GM23338 (cell line): Measurements from ENCODE around the gene ST8SIA6. TPM values are rescaled to one million over a fixed set of nuclear protein-coding genes. Genes with fewer than 3 reads are reported as not detected.

Experiments
- ATAC-seq: fragments of 200-7000 bp; cut with Tn5 transposase; 3 replicates; pipeline ENCODE4 v1.9.1; 2020
- DNase-seq: peaks from one replicate; pipeline ENCODE4 v3.0.0-alpha.2; 2015; ENCODE audit warnings: low spot score
- H2AFZ ChIP-seq: fragments of 200-600 bp; sonication (generic); 2 replicates; pipeline ENCODE4 v1.8.0; 2016; ENCODE audit warnings: antibody characterized with exemption, mild to moderate bottlenecking, moderate library complexity
- H3F3A ChIP-seq: fragments of 200-600 bp; sonication (generic); replicated peaks from 2 replicates; pipeline ENCODE4 v1.8.0; 2017; ENCODE audit warnings: antibody characterized with exemption, mixed run types, low read depth
- H3K27ac ChIP-seq: fragments of 200-600 bp; sonication (generic); 2 replicates; pipeline ENCODE4 v1.6.1; 2016; ENCODE audit warnings: low read depth
- H3K27me3 ChIP-seq: fragments of 200-600 bp; sonication (generic); 2 replicates; pipeline ENCODE4 v1.8.0; 2016; ENCODE audit warnings: mild to moderate bottlenecking, mixed run types, moderate library complexity; ENCODE audit not compliant: insufficient read depth
- H3K36me3 ChIP-seq: fragments of 200-600 bp; sonication (generic); 2 replicates; pipeline ENCODE4 v1.8.0; 2016; ENCODE audit warnings: mild to moderate bottlenecking; ENCODE audit not compliant: insufficient read depth
- H3K4me1 ChIP-seq: fragments of 200-600 bp; sonication (generic); 2 replicates; pipeline ENCODE4 v1.8.0; 2016; ENCODE audit warnings: mild to moderate bottlenecking, moderate library complexity; ENCODE audit not compliant: insufficient read depth
- H3K4me2 ChIP-seq: fragments of 200-600 bp; sonication (generic); 2 replicates; pipeline ENCODE4 v1.7.1; 2017; ENCODE audit warnings: mixed run types
- H3K4me3 ChIP-seq: fragments of 200-600 bp; sonication (generic); 2 replicates; pipeline ENCODE4 v1.6.1; 2016; ENCODE audit warnings: mixed run types
- H3K79me2 ChIP-seq: fragments of 200-600 bp; sonication (generic); replicated peaks from 2 replicates; pipeline ENCODE4 v1.8.0; 2017; ENCODE audit warnings: mild to moderate bottlenecking; ENCODE audit not compliant: insufficient read depth
- H3K9me2 ChIP-seq: fragments of 200-600 bp; sonication (generic); 2 replicates; pipeline ENCODE4 v1.8.0; 2017; ENCODE audit not compliant: insufficient read depth
- H4K20me1 ChIP-seq: fragments of 200-600 bp; sonication (generic); replicated peaks from 2 replicates; pipeline ENCODE4 v1.8.0; 2017; ENCODE audit warnings: mild to moderate bottlenecking; ENCODE audit not compliant: insufficient read depth
- H3K27ac Mint-ChIP-seq: 2 replicates; pipeline ENCODE4 v1.8.0; 2020; ENCODE audit warnings: inconsistent platforms, mild to moderate bottlenecking, moderate library complexity, mixed read lengths
- H3K27me3 Mint-ChIP-seq: 3 replicates; pipeline ENCODE4 v1.8.0; 2022; ENCODE audit warnings: low read depth, mild to moderate bottlenecking, moderate library complexity, mixed read lengths, inconsistent platforms; ENCODE audit not compliant: insufficient read depth, poor library complexity
- H3K36me3 Mint-ChIP-seq: 3 replicates; pipeline ENCODE4 v1.8.0; 2021; ENCODE audit warnings: low read depth, mild to moderate bottlenecking, inconsistent platforms, moderate library complexity, mixed read lengths
- H3K4me1 Mint-ChIP-seq: 3 replicates; pipeline ENCODE4 v1.8.0; 2020; ENCODE audit warnings: mild to moderate bottlenecking, inconsistent platforms, mixed read lengths
- H3K4me3 Mint-ChIP-seq: 3 replicates; pipeline ENCODE4 v1.8.0; 2021; ENCODE audit warnings: moderate library complexity, mild to moderate bottlenecking, inconsistent platforms, mixed read lengths
- H3K9me3 Mint-ChIP-seq: 3 replicates; pipeline ENCODE4 v1.8.0; 2020; ENCODE audit warnings: moderate library complexity, mild to moderate bottlenecking, inconsistent platforms, mixed read lengths
- CREB1 ChIP-seq: fragments of 250-450 bp; sonication (Bioruptor Pico); IDR thresholded peaks from 2 replicates; pipeline ENCODE4 v1.5.0; 2020; ENCODE audit warnings: low read depth, mild to moderate bottlenecking, moderate library complexity
- EZH2phosphoT487 ChIP-seq: fragments of 200-600 bp; sonication (generic); IDR thresholded peaks from one replicate; pipeline ENCODE4 v1.8.1; 2018; ENCODE audit warnings: antibody characterized with exemption; ENCODE audit not compliant: unreplicated experiment
- JUNB ChIP-seq: IDR thresholded peaks from one replicate; pipeline ENCODE4 v1.6.1; 2016; ENCODE audit warnings: antibody characterized with exemption; ENCODE audit not compliant: unreplicated experiment
- NANOG ChIP-seq: IDR thresholded peaks from 2 replicates; pipeline ENCODE4 v1.6.1; 2016; ENCODE audit warnings: antibody characterized with exemption, borderline replicate concordance
- POLR2AphosphoS5 ChIP-seq: IDR thresholded peaks from 2 replicates; pipeline ENCODE4 v1.6.1; 2016; ENCODE audit warnings: antibody characterized with exemption, low read depth
- ZNF114 ChIP-seq: fragments of 250-450 bp; sonication (Bioruptor Pico); IDR thresholded peaks from 2 replicates; pipeline ENCODE4 v1.5.0; 2020; ENCODE audit warnings: mild to moderate bottlenecking, moderate library complexity
- ZNF331 ChIP-seq: fragments of 250-450 bp; sonication (Bioruptor Pico); IDR thresholded peaks from 2 replicates; pipeline ENCODE4 v1.5.0; 2020; ENCODE audit warnings: low read depth, mild to moderate bottlenecking, moderate library complexity
- polyA plus RNA-seq: library from polyadenylated mRNA; unstranded; fragments of >200 nt; fragmentation: Nextera tagmentation; extraction: Ambion mirVana; gene quantifications from 2 replicates; pipeline ENCODE4 v1.2.1, GENCODE V29; 2016
- total RNA-seq: library from RNA; depleted of rRNA; stranded (reverse); fragments of >200 nt; shearing (Covaris generic); gene quantifications from 2 replicates; pipeline ENCODE4 v1.2.3, GENCODE V29; 2014
- TF ChIP-seq, protein P1 (sequence below): fragments of 250-450 bp; sonication (Bioruptor Pico); IDR thresholded peaks from 2 replicates; pipeline ENCODE4 v1.5.0; 2020; ENCODE audit warnings: mild to moderate bottlenecking, moderate library complexity
- TF ChIP-seq, protein P2 (sequence below): IDR thresholded peaks from 2 replicates; pipeline ENCODE4 v1.6.1; 2016; ENCODE audit warnings: antibody characterized with exemption
- TF ChIP-seq, protein P3 (sequence below), 2 experiments: fragments of 200-600 bp in 1 of 2; sonication (generic) in 1 of 2; conservative IDR thresholded peaks; 2 replicates each; pipeline versions ENCODE4 v1.5.1 to v1.6.1; 2016 to 2017; ENCODE audit warnings: antibody characterized with exemption in 2 of 2, low read depth in 2 of 2, mild to moderate bottlenecking in 2 of 2, moderate library complexity in 1 of 2

ST8SIA6 gene
- total and polyA plus RNA-seq, 2 experiments from 2014 or later, result 1.6 to 2.3 TPM

- TF ChIP-seq POLR2AphosphoS5, result no peak
- TF ChIP-seq CREB1 (CRISPR knock-in tag), result no peak
- TF ChIP-seq ZNF114 (CRISPR knock-in tag), result no peak
Measured at GRCh38 chr10:17396004-17396403, 58.4 kb downstream of the ST8SIA6 start (continued).

- DNase-seq (no peak), ATAC-seq (no peak)
- Histone ChIP-seq H3K36me3 (no peaks in the 10 kb centered on the region), H3K4me1 (no peaks in the 10 kb centered on the region), H3K4me2 (no peak overlapping the region), H3K4me3 (no peak overlapping the region), H3K9me2 (no peaks in the 10 kb centered on the region), H3K79me2 (no peaks in the 10 kb centered on the region), H3K27ac (no peak overlapping the region), H3F3A (no peaks in the 10 kb centered on the region), H4K20me1 (no peaks in the 10 kb centered on the region), H2AFZ (no peak overlapping the region), H3K27me3 (no peaks in the 10 kb centered on the region)
- H3K4me3 Mint-ChIP-seq, result no peak overlapping the region
- H3K36me3 Mint-ChIP-seq, result no peaks in the 10 kb centered on the region
- H3K27me3 Mint-ChIP-seq, result peaks cover 1% of the 10 kb centered on the region
- no peaks in the 10 kb centered on the region; the same call in 2 of the 3 replicates for H3K9me3 Mint-ChIP-seq
- no peak overlapping the region for H3K27ac Mint-ChIP-seq
- H3K4me1 Mint-ChIP-seq, result no peaks in the 10 kb centered on the region; the same call in 2 of the 3 replicates
- TF ChIP-seq NANOG (no peak), EZH2phosphoT487 (no peak), POLR2AphosphoS5 (no peak), JUNB (no peak), ZNF114 (CRISPR knock-in tag) (no peak), ZNF331 (CRISPR knock-in tag) (no peak)
- TF ChIP-seq, protein P1, sequence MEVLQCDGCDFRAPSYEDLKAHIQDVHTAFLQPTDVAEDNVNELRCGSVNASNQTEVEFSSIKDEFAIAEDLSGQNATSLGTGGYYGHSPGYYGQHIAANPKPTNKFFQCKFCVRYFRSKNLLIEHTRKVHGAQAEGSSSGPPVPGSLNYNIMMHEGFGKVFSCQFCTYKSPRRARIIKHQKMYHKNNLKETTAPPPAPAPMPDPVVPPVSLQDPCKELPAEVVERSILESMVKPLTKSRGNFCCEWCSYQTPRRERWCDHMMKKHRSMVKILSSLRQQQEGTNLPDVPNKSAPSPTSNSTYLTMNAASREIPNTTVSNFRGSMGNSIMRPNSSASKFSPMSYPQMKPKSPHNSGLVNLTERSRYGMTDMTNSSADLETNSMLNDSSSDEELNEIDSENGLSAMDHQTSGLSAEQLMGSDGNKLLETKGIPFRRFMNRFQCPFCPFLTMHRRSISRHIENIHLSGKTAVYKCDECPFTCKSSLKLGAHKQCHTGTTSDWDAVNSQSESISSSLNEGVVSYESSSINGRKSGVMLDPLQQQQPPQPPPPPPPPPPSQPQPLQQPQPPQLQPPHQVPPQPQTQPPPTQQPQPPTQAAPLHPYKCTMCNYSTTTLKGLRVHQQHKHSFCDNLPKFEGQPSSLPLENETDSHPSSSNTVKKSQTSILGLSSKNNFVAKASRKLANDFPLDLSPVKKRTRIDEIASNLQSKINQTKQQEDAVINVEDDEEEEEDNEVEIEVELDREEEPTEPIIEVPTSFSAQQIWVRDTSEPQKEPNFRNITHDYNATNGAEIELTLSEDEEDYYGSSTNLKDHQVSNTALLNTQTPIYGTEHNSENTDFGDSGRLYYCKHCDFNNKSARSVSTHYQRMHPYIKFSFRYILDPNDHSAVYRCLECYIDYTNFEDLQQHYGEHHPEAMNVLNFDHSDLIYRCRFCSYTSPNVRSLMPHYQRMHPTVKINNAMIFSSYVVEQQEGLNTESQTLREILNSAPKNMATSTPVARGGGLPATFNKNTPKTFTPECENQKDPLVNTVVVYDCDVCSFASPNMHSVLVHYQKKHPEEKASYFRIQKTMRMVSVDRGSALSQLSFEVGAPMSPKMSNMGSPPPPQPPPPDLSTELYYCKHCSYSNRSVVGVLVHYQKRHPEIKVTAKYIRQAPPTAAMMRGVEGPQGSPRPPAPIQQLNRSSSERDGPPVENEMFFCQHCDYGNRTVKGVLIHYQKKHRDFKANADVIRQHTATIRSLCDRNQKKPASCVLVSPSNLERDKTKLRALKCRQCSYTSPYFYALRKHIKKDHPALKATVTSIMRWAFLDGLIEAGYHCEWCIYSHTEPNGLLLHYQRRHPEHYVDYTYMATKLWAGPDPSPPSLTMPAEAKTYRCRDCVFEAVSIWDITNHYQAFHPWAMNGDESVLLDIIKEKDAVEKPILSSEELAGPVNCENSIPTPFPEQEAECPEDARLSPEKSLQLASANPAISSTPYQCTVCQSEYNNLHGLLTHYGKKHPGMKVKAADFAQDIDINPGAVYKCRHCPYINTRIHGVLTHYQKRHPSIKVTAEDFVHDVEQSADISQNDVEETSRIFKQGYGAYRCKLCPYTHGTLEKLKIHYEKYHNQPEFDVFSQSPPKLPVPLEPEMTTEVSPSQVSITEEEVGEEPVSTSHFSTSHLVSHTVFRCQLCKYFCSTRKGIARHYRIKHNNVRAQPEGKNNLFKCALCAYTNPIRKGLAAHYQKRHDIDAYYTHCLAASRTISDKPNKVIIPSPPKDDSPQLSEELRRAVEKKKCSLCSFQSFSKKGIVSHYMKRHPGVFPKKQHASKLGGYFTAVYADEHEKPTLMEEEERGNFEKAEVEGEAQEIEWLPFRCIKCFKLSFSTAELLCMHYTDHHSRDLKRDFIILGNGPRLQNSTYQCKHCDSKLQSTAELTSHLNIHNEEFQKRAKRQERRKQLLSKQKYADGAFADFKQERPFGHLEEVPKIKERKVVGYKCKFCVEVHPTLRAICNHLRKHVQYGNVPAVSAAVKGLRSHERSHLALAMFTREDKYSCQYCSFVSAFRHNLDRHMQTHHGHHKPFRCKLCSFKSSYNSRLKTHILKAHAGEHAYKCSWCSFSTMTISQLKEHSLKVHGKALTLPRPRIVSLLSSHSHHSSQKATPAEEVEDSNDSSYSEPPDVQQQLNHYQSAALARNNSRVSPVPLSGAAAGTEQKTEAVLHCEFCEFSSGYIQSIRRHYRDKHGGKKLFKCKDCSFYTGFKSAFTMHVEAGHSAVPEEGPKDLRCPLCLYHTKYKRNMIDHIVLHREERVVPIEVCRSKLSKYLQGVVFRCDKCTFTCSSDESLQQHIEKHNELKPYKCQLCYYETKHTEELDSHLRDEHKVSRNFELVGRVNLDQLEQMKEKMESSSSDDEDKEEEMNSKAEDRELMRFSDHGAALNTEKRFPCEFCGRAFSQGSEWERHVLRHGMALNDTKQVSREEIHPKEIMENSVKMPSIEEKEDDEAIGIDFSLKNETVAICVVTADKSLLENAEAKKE, result no peak
- TF ChIP-seq, protein P2, sequence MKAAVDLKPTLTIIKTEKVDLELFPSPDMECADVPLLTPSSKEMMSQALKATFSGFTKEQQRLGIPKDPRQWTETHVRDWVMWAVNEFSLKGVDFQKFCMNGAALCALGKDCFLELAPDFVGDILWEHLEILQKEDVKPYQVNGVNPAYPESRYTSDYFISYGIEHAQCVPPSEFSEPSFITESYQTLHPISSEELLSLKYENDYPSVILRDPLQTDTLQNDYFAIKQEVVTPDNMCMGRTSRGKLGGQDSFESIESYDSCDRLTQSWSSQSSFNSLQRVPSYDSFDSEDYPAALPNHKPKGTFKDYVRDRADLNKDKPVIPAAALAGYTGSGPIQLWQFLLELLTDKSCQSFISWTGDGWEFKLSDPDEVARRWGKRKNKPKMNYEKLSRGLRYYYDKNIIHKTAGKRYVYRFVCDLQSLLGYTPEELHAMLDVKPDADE, result no peak
- TF ChIP-seq, protein P3, sequence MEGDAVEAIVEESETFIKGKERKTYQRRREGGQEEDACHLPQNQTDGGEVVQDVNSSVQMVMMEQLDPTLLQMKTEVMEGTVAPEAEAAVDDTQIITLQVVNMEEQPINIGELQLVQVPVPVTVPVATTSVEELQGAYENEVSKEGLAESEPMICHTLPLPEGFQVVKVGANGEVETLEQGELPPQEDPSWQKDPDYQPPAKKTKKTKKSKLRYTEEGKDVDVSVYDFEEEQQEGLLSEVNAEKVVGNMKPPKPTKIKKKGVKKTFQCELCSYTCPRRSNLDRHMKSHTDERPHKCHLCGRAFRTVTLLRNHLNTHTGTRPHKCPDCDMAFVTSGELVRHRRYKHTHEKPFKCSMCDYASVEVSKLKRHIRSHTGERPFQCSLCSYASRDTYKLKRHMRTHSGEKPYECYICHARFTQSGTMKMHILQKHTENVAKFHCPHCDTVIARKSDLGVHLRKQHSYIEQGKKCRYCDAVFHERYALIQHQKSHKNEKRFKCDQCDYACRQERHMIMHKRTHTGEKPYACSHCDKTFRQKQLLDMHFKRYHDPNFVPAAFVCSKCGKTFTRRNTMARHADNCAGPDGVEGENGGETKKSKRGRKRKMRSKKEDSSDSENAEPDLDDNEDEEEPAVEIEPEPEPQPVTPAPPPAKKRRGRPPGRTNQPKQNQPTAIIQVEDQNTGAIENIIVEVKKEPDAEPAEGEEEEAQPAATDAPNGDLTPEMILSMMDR (conservative IDR thresholded peaks at IDR 0.05; ENCODE audit: low read depth in 2 of 2), result no peak
Measured at GRCh38 chr10:17394854-17395253, 59.5 kb downstream of the ST8SIA6 start.
